BJ (cell line): Measurements from ENCODE around the gene XYLT1. TPM values are rescaled to one million over a fixed set of nuclear protein-coding genes. Genes with fewer than 3 reads are reported as not detected.

Experiments
- CTCF ChIA-PET: fragments of 350-600 bp; formaldehyde crosslinking; extraction: SDS; loops from one replicate; lab custom pipeline; 2021; ENCODE audit warnings: antibody characterized with exemption, inconsistent platforms; lab: Yijun Ruan, JAX
- POLR2A ChIA-PET: fragments of 300-600 bp; sonication (Branson Sonifier 250); formaldehyde crosslinking; extraction: SDS; loops from one replicate; lab custom pipeline; 2021; ENCODE audit warnings: antibody characterized with exemption; lab: Charles Lee
- DNase-seq: peaks from one replicate; pipeline ENCODE4 v3.0.0-alpha.2; 2011; ENCODE audit warnings: low read depth
- H3K27me3 ChIP-seq: 2 replicates; pipeline ENCODE4 v1.6.0; 2011; ENCODE audit warnings: low read length; ENCODE audit not compliant: control insufficient read depth, insufficient read depth
- H3K36me3 ChIP-seq: 2 replicates; pipeline ENCODE4 v1.5.1; 2011; ENCODE audit warnings: low read length; ENCODE audit not compliant: control insufficient read depth, insufficient read depth
- H3K4me3 ChIP-seq: 2 replicates; pipeline ENCODE4 v1.5.1; 2011; ENCODE audit warnings: low read depth, mild to moderate bottlenecking, control low read depth, low read length
- polyA plus RNA-seq: library from polyadenylated mRNA; depleted of rRNA; stranded (reverse); fragments of >200 nt; gene quantifications from 2 replicates; pipeline ENCODE4 v1.2.3, GENCODE V29; 2011
- TF ChIP-seq, protein P1 (sequence below): IDR thresholded peaks from 2 replicates; pipeline ENCODE4 v1.5.1; 2011; ENCODE audit warnings: low read depth, mild to moderate bottlenecking, control low read depth, inconsistent platforms, low read length, moderate library complexity; ENCODE audit not compliant: insufficient read depth

XYLT1 gene
- polyA plus RNA-seq, 1 experiment = 15.9 TPM

DNA sequence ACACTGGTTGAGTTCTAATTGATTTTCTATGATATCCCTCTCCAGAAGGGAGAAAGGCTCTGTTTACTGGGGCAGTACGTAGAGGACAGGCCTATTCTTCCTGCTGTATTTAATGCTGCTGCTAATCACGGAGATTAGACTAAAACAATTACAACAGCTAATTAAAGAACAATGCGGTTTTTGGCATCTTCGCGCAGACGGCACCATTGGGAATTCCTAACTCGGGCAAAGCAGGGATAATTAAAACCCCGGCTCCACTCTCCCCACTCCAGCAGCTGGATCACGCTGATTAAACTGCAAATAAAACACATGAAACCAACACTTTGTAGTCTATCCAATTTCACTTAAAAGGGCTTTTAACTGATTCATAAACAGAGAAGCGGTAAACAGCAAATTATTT is 147.6 kb downstream of the XYLT1 start:
- CTCF ChIA-PET = interaction anchor here (1.0 kb wide), 1 partner anchor 10 kb away, joined by 4 read pairs; no protein-coding TSS in a partner anchor
- H3K4me3 ChIP-seq = no peak overlapping the region
- H3K36me3 ChIP-seq = no peaks in the 10 kb centered on the region
- H3K27me3 ChIP-seq = no peaks in the 10 kb centered on the region
- POLR2A ChIA-PET = interaction anchor here (0.6 kb wide), 1 partner anchor 9 kb away, joined by 3 read pairs; no protein-coding TSS in a partner anchor
- TF ChIP-seq, protein P1, sequence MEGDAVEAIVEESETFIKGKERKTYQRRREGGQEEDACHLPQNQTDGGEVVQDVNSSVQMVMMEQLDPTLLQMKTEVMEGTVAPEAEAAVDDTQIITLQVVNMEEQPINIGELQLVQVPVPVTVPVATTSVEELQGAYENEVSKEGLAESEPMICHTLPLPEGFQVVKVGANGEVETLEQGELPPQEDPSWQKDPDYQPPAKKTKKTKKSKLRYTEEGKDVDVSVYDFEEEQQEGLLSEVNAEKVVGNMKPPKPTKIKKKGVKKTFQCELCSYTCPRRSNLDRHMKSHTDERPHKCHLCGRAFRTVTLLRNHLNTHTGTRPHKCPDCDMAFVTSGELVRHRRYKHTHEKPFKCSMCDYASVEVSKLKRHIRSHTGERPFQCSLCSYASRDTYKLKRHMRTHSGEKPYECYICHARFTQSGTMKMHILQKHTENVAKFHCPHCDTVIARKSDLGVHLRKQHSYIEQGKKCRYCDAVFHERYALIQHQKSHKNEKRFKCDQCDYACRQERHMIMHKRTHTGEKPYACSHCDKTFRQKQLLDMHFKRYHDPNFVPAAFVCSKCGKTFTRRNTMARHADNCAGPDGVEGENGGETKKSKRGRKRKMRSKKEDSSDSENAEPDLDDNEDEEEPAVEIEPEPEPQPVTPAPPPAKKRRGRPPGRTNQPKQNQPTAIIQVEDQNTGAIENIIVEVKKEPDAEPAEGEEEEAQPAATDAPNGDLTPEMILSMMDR = no peak
- no peak for DNase-seq

- H3K36me3 ChIP-seq = no peaks in the 10 kb centered on the region
- no peak overlapping the region for H3K4me3 ChIP-seq
- H3K27me3 ChIP-seq = no peaks in the 10 kb centered on the region
- CTCF ChIA-PET = no interaction called here
- TF ChIP-seq, protein P1 = no peak
- no peak for DNase-seq
- POLR2A ChIA-PET = no interaction called here
Observed at GRCh38 chr16:17321824-17322223, 148.9 kb downstream of the XYLT1 start.

DNA sequence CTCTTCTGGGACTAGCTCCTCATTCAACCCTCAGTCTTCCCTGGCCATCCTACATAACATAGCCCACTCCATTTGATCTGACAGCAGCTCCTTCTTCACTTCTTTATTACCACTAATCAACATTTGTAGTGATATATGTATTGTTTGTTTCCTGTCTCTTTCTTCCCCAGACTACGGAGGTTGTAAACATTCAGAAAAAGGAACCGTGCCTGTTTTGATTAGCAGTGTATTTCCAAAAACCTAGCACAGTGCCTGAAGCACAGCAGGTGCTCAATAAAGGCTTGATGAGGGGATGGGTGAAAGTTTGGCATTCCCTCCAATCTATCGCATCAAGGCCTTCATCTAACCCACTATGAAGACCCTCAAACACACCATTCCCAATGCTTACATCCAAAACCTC is 150.8 kb downstream of the XYLT1 start:
- ChIA-PET CTCF (no interaction called here), POLR2A (no interaction called here)
- DNase-seq = no peak

GRCh38 chr16:17318238-17318637 is 152.5 kb downstream of the XYLT1 start:
- POLR2A ChIA-PET = interaction anchor here (0.7 kb wide), 1 partner anchor 60 kb away, joined by 3 read pairs; no protein-coding TSS in a partner anchor
- DNase-seq = no peak
- TF ChIP-seq, protein P1 = no peak
- no peak overlapping the region for H3K4me3 ChIP-seq
- no peaks in the 10 kb centered on the region for H3K27me3 ChIP-seq
- CTCF ChIA-PET = interaction anchor here (0.7 to 1.1 kb wide), 3 partner anchors 96 to 128 kb away, joined by 3 read pairs; no protein-coding TSS in a partner anchor
- H3K36me3 ChIP-seq = no peaks in the 10 kb centered on the region

More for the DNA sequence above, 150.8 kb downstream of the XYLT1 start:
- Histone ChIP-seq H3K4me3 (no peak overlapping the region), H3K27me3 (no peaks in the 10 kb centered on the region), H3K36me3 (no peaks in the 10 kb centered on the region)
- TF ChIP-seq, protein P1 = no peak

DNA sequence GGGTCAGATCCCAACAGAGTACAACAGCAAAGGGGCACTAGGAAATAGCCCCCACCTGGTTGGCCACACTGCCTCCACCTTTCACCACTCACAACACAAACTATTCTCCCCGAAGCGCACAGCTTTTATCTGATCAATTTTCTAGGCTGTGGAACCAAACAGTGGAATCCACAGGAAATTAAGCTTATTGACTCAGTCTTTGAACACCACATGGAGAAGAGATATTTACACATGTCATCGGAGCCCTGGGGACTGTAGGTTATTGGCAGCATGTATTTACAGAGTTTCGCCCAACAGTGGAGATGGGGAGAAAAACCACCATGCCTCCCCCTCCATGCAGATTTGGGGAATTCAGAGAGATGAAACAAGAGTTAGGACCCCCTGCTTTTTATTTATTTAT is 154.8 kb downstream of the XYLT1 start:
- Histone ChIP-seq H3K36me3 (no peaks in the 10 kb centered on the region), H3K4me3 (no peak overlapping the region), H3K27me3 (no peaks in the 10 kb centered on the region)
- TF ChIP-seq, protein P1 = no peak
- ChIA-PET CTCF (interaction anchor here (1.2 to 1.3 kb wide), 2 partner anchors 12 to 55 kb away, joined by 3 read pairs; no protein-coding TSS in a partner anchor), POLR2A (no interaction called here)
- no peak for DNase-seq
